ENCODE data around the gene MYO9B.
"Not testable (repeated sequence)": the region's sequence is repeated elsewhere in the genome, so short reads cannot be mapped to it uniquely, and the experiment has no call there.

The MYO9B gene

DNA sequence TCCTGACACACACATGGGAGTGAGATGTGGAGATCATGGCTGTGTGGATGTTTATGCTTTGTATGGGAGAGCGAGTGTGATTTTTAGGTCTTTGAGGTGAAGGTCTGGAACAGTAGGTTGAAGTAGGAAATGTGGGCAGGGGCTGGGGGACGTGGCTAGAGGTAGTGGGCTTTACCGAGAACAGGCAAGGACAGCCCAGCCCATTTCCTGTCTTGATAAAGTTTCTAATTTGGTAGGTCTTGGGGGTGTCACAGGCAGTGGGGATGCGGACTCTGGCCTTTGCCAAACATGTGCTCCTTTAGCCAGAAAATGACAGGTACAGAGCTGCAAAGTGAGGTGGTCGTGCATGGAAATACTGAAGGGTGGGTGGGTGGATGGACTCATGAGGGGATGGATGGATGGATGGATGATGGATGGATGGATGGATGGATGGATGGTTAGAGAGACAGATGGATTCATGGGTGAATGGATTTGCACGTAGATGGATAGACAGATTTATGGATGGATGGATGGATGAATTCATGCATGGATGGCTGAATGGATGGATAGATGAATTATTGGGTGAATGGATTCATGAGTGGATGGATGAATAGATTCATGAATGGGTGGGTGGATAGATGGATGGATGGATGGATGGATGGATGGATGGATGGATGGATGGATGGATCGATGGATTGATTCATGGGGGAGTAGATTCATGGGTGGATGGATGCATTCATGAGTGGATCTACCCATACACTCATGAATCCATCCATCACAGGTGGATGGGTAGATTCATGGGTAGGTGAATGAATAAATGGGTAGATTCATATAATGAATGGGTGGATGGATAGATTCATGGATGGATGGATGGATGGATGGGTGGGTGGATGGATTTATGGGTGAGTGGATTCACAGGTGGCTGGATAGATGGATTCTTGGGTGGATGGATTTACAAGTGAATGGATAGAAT lies 70.2 kb downstream of the MYO9B start:
- no peak for DNase-seq (ENCODE audit: low read depth, low spot score)

DNA sequence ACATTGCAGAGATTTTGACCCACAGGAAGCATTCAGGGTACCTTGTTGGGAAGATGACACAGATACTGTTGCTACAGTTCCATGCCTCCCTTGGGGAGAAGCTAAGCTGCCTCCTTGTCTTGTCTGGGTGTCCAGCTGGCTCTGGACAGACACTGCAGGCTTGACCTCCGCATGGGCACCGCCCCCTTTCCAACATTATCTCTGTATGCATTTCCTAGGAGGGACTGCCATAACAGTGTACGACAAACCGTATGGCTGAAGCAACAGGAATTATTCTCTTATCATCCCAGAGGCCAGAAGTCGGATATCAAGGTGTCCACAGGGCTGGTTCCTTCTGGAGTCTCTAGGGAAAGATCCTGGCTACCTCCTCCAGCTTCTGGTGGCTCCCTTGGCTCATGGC lies 72.6 kb downstream of the MYO9B start:
- no peak for DNase-seq (ENCODE audit: low read depth, low spot score)

DNA sequence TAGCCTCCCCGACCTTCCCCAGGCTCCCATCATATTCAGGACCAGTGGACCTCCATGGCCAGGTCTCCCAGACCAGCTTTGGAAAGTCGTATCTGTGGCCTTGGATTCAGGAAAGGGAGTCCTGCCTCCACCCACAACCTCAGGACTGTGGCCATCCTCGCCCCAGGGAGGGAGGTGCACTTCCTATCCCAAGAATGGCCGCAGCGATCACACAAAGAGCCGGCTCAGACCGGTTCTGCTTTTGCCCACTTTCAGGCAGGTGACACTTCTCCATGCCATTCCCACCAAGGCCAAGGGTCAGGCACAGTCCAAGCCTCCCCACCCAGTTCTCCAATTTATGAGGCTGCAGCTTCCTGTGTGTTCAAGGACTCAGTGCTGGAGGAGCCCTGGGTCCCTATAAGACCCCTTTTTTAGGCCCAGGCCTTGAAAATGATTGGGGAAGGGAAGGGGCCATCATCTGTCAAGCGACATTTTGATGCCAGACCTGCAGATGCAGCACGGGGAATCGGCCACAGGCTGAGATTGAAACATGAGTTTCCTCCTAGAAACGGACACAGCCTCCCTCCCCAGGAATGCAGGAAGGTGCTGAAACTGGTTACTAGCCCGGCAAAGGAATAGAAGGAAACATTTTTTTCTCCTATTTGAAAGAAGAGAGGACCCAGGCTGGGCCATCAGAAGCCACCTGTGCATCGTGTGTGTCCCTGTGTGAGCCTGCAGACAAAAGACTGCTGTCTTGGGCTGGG lies 74.0 kb downstream of the MYO9B start:
- DNase-seq (ENCODE audit: low read depth, low spot score), result no peak

DNA sequence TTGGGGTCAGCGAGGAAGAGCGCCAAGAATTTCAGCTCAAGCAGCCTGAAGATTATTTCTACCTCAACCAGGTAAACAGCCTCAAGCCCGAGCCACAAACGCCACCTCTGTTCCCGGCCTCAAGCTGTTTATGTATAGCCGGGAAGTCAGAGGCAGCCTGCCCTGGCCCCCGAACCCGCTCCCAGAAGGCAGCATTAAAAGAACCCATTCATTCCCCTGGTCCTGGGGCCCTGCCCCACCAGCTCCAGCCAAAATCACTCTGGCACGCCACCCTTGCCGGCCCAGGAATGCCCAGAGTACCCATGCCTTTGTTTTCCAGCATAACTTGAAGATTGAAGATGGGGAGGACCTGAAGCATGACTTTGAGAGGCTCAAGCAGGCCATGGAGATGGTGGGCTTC lies 78.4 kb downstream of the MYO9B start:
- DNase-seq (ENCODE audit: low read depth, low spot score), result no peak

DNA sequence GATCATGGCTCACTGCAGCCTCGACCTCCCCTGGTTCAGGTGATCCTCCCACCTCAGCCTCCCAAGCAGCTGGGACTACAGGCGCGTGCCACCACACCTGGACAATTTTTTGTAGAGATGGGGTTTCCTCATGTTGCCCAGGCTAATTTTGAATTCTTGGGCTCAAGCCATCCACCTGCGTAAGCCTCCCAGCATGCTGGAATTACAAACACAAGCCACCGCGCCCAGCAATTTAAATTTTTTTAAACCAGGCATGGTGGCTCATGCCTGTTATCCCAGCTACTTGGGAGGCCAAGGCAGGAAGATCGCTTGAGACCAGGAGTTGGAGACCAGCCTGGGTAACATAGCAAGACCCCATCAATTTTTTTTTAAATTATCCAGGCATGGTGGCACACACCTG lies 79.7 kb downstream of the MYO9B start:
- DNase-seq (ENCODE audit: low read depth, low spot score), result no peak

DNA sequence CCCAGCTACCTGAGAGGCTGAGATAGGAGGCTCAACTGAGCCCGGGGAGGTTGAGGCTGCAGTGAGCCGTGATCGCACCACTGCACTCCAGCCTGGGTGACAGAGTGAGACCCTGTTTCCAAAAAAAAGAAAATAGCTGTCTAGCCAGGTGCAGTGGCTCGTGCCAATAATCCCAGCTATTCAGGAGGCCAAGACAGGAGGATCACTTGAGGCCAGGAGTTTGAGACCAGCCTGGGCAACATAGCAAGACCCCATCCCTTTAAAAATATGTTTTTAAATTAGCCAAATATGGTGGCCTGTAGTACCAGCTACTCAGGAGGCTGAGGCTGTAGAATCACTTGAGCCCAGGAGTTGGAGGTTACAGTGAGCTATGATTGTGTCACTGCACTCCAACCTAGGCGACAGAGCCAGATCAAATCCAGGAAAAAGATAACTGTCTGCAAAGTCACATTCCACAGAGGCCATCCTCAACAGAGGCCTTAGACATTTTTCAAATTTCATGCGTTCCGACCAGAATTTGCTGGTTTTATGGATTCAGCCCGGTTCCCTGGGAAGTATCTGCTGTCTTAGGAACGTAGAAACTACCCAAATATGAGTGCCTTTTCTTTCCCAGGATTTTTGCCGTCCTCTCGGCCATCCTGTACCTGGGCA lies 80.8 kb downstream of the MYO9B start:
- DNase-seq (ENCODE audit: low read depth, low spot score), result no peak

DNA sequence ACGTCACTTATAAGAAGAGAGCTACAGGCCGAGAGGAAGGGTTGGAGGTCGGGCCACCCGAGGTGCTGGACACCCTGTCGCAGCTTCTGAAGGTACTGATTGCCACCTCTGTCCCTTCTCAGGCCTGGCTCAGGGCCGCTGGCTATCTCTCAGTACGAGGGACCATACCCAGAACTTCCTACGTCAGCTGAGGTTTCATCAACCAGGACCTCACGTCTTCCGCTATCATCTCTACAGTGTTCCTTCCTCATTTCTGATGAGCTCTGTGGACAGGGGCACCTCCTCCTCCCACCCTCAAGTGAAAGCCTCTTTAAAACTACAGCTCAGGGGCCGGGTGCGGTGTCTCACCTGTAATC lies 81.3 kb downstream of the MYO9B start:
- DNase-seq (ENCODE audit: low read depth, low spot score), result no peak

DNA sequence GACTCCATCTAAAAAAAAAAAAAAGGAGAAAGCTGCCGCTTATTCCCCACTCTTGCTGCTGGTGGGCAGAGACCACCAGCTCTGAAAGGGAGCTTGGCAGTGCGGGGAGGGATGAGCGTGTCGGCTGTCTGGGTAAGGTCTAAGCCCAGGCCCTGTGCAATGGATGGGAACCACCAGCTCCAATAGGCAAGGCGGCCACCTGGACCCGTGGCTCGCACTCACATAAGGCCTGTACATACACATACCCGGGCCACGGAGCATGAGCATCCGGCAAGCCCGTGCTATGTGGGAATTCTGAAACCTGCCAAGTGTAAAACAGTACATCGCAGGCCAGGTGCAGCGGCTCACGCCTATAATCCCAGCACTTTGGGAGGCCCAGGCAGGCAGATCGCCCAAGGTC lies 83.0 kb downstream of the MYO9B start:
- no peak for DNase-seq (ENCODE audit: low read depth, low spot score)

DNA sequence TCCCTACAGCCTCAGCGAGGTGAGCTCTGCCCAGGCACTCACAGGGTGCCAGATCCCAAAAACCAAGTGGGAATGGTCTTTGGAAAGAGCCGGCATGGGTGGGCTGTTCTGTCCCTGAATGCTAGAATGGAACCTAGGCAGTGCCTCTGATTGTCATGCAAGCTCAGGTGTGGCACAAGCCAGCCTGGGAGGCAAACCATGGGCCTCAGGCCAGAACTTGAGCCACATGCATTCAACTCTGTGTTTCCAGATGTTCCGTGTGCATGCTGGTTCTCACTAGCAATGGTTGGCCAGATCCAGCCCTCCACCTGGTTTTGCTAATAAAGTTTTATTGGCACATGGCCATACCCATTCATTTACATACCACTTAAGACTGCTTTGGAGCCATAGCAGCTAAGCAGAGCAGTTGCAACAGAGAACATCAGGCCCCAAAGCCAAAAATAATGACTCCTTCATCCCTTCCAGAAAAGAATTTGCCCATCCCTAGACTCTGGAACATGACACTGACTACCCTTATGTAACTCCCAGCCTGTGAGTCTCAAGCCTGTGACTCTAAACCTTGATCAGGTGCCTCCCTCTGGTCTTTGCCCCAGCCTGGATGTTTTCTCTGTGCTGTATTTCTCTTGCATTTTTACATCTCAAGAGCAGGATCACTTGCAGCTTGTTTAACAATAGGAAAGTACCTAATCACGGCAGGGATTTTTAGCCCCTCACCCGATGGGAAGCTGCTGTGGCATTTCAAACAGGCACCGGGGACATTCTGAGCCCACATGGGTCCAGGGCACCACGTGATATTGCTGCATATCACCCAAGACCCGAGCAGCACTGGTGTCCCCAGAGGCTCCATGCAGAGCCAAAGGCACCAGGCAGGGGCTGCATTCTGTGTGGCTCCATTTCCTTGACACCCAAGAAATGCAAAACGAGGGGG lies 84.2 kb downstream of the MYO9B start:
- DNase-seq (ENCODE audit: low read depth, low spot score), result no peak

DNA sequence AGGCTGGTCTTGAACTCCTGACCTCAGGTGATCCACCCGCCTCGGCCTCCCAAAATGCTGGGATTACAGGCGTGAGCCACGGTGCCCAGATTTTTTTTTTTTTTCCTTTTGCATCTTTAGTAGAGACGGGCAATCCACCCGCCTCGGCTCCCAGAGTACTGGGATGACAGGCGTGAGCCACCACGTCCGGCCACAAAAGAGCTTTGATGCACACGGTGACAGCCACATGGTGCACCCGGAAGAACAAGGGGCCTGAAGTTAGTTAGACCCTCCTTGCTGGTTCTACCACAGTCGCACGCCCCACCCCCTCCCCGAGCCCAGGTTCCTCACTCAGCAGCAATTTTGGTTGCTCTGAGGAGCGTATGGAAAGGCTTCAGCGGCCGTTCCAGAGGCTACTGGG lies 85.3 kb downstream of the MYO9B start:
- DNase-seq (ENCODE audit: low read depth, low spot score), result no peak

DNA sequence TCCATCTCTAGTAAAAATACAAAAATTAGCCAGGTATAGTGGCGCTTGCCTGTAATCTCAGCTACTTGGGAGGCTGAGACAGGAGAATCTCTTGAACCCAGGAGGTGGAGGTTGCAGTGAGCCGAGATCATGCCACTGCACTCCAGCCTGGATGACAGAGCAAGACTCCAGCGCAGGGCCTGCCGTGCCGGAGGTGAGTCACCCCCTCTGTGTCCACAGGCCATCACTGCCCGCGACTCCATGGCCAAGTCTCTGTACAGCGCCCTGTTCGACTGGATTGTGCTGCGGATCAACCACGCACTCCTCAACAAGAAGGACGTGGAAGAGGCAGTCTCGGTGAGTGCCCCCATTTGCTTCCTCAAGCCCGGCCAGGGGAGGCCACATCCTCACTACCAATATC lies 86.6 kb downstream of the MYO9B start:
- DNase-seq (ENCODE audit: low read depth, low spot score), result not testable (repeated sequence)

DNA sequence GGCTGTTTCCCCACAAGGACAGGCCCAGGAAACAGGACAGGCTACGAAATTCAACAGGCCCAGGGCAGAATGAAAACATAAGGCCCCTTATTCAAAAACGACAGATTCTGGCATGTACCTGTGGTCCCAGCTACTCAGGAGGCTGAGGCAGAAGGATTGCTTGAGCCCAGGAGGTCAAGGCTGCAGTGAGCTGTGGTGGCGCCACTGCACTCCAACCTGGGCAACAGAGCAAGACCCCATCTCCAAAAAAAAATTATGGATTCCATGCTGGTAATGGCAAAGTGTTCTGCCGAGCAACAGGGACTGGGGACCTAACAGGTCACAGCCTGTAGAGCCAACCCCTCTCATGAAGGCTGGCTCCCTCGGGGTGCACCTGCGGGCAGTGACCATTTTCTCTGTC lies 87.0 kb downstream of the MYO9B start:
- DNase-seq (ENCODE audit: low read depth, low spot score), result no peak

DNA sequence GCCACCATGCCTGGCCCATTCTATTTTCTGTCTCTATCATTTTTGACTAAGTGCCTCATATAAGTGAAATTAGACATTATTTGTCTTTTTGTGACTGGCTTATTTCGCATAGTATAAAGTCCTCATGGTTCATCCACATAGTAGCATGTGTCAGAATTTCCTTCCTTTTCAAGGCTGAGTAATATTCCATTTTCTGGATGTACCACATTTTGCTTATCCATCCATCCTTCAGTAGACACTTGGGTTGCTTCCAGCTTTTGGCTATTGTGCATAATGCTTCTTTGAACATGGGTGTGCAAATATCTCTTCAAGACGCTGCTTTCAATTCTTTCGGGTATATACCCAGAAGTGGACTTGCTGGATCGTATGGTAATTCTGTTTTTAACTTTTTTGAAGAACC lies 88.1 kb downstream of the MYO9B start:
- no peak for DNase-seq (ENCODE audit: low read depth, low spot score)

DNA sequence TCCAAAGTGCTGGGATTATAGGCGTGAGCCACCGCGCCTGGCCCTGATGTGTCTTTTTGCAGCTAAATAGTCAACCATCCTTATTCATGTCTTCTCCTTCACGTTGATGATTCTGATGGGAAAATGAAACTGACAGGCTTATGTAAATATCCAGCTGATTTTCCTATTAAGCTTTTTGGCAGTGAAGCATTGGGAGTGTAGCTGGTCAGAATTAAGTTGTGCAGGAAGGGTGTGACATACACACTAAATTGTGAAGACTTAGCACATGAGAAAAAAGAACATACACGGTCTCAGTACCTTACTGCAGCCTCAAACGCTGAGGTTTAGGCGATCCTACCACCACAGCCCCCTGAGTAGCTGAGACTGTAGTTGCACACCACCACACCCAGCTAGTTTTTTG lies 89.1 kb downstream of the MYO9B start:
- no peak for DNase-seq (ENCODE audit: low read depth, low spot score)

DNA sequence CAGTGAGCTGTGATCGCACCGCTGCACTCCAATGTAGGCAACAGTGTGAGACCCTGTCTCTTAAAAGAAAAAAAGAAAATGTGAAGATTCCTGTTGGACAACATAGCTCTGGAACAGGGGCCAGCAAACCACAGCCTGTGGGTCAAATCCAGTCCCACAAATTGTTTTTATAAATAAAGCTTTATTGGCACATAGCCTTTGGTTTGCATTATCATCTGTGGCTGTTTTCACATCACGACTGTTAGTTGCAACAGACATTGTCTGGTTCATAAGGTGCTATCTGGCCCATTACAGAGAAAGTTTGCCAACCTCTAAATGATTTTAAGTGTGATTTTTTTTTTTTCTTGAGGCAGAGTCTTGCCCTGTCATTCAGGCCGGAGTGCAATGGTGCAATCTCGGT lies 90.1 kb downstream of the MYO9B start:
- DNase-seq (ENCODE audit: low read depth, low spot score), result no peak

DNA sequence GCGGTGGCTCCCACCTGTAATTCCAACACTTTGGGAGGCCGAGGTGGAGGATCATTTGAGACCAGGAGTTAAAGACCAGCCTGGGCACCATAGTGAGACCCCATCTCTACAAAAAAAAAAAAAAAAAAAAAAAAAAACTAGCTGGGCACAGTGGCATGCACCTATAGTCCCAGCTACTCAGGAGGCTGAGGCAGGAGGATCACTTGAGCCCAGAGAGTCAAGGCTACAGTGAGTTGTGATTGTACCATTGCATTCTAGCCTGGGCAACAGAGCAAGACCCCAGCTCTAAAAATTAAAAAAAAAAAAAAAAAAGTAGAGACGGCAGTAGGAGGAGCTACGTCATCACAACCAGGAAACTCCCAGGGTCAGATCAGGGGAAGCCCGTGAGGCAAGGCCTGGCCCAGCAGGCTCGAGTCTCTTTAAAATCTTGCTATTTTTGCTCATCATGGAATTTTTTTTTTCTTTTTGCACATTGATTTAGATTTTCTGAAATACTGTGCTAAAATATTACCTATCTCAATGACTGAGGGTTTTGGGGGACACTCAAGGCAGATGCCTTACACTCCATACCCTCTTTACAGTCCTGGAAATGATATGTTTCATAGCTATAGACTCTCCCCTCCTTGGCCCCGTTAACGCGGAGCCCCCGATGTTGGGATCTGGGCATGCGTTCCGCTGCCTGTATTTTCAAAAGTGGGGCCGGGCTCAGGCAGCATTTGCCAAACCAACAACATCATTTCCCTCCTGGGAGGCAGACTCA lies 95.1 kb downstream of the MYO9B start:
- DNase-seq (ENCODE audit: low read depth, low spot score), result no peak

DNA sequence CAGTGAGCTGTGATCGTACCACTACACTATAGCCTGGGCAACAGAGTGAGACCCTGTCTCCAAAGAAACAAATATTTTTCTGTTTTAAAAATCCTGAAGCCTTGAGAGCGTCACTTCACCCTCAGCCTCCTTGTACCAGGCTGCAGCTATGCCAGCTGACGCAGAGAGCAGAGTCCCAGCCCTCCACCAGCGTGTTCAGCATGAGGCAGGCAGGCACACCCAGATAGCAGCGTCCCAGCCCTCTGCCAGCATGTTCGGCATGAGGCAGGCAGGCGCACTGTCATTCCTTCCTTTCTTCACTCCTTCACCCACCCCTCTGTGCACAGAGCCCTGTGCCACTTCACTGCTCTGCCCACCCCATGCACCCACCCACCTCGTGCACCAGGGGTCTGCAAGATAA lies 96.3 kb downstream of the MYO9B start:
- DNase-seq (ENCODE audit: low read depth, low spot score), result no peak

DNA sequence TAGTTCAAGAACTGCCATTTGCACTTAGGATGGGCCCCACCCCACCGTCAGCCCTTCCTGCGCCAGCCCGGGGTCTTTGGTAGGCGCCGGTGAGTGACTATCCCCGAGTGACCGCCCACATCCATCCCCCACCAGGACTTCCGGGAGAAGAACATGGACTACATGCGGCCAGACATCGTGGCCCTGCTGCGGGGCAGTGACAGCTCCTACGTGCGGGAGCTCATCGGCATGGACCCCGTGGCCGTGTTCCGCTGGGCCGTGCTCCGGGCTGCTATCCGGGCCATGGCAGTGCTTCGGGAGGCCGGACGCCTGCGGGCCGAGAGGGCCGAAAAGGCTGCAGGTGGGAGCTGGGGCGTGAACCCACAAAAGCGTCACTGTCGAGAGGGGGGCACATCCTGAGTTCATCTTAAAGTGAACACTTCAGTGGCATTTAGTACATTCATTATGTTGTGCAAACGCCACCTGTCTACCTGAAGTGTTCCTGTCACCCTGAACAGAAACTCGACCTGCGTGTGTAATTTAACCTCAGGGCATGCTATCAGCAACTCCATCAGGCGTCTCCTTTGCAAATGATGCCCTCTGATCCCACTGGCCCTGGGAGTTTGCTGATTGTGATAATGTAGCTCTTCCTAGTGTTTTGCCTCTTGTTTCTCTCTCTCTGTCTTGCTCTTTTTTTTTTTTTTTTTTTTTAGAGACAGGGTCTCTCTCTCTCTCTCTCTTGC lies 97.2 kb downstream of the MYO9B start:
- no peak for DNase-seq (ENCODE audit: low read depth, low spot score)

DNA sequence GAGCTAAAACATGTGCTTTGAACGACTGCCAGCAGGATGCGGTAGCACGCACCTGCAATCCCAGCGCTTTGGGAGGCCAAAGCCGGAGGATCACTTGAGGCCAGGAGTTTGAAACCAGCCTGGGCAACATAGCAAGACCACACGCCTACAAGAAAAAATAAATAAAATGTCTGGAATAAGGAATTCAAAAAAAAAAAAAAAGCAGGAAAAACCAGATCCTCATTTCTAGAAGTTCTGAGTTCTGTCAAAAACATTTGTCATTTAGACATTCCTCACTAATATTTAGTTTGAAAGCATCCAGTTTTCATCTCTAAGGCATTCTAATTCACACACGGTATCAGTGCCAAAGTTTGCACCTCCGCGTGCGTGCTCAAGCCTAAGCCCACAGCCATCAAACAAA lies 102.7 kb downstream of the MYO9B start:
- DNase-seq (ENCODE audit: low read depth, low spot score), result no peak

All from brain pericyte (primary cell).